Retinal pigment epithelial cell (primary cell): ENCODE measurements around the gene RBL1.

Source experiments
- DNase-seq: peaks from one replicate; pipeline ENCODE4 v3.0.0-alpha.2; 2010; ENCODE audit warnings: low read depth
- H3K4me3 ChIP-seq: 2 replicates; pipeline ENCODE4 v1.5.1; 2011; ENCODE audit warnings: mild to moderate bottlenecking, low read length, control low read depth, moderate library complexity
- CTCF ChIP-seq: conservative IDR thresholded peaks from 2 replicates; pipeline ENCODE4 v1.5.1; 2011; ENCODE audit warnings: low read depth, low read length, control low read depth, inconsistent platforms

The RBL1 gene

GRCh38 chr20:36950414-36951197, 145.2 kb downstream of the RBL1 start:
- DNase-seq, result no peak
- peak overlapping the region; percentile 92 for H3K4me3 ChIP-seq
- TF ChIP-seq CTCF, result no peak
